Measurements from ENCODE around the gene MAT1A.
A peak's percentile ranks its signal among the peaks of the same experiment; 100 is the strongest.
"Not testable (repeated sequence)": the region's sequence is repeated elsewhere in the genome, so short reads cannot be mapped to it uniquely, and the experiment has no call there.

Gene MAT1A

GRCh38 chr10:80289451-80290287 lies at the start of gene MAT1A:
Gene MAT1A, minus strand, starts transcription at chr10:80289658. Its CDS starts 235 bp downstream, at chr10:80289423.
- DNase-seq (ENCODE audit: low spot score) = no peak

- no peak for DNase-seq (ENCODE audit: low spot score)
Observed at GRCh38 chr10:80333983-80334382, 44.5 kb upstream of the MAT1A start.

- no peak for DNase-seq (ENCODE audit: low spot score)
Observed at GRCh38 chr10:80324891-80325364, 35.5 kb upstream of the MAT1A start.

- peak; percentile 51 for DNase-seq (ENCODE audit: low spot score)
Observed at GRCh38 chr10:80324086-80324485, 34.6 kb upstream of the MAT1A start.

GRCh38 chr10:80323311-80323710 lies 33.9 kb upstream of the MAT1A start:
- no peak for DNase-seq (ENCODE audit: low spot score)

- DNase-seq (ENCODE audit: low spot score) = no peak
Observed at GRCh38 chr10:80322711-80323110, 33.3 kb upstream of the MAT1A start.

GRCh38 chr10:80322158-80322557 lies 32.7 kb upstream of the MAT1A start:
- no peak for DNase-seq (ENCODE audit: low spot score)

GRCh38 chr10:80321183-80321582 lies 31.7 kb upstream of the MAT1A start:
- no peak for DNase-seq (ENCODE audit: low spot score)

- DNase-seq (ENCODE audit: low spot score) = no peak
Observed at GRCh38 chr10:80320377-80320776, 30.9 kb upstream of the MAT1A start.

- no peak for DNase-seq (ENCODE audit: low spot score)
Observed at GRCh38 chr10:80319725-80320290, 30.4 kb upstream of the MAT1A start.

- no peak for DNase-seq (ENCODE audit: low spot score)
Observed at GRCh38 chr10:80319318-80319717, 29.9 kb upstream of the MAT1A start.

- no peak for DNase-seq (ENCODE audit: low spot score)
Observed at GRCh38 chr10:80318742-80319141, 29.3 kb upstream of the MAT1A start.

GRCh38 chr10:80315391-80315790 lies 25.9 kb upstream of the MAT1A start:
- no peak for DNase-seq (ENCODE audit: low spot score)

- no peak for DNase-seq (ENCODE audit: low spot score)
Observed at GRCh38 chr10:80313523-80313922, 24.1 kb upstream of the MAT1A start.

GRCh38 chr10:80305989-80306388 lies 16.5 kb upstream of the MAT1A start:
- DNase-seq (ENCODE audit: low spot score) = not testable (repeated sequence)

GRCh38 chr10:80296942-80297341 lies 7.5 kb upstream of the MAT1A start:
- DNase-seq (ENCODE audit: low spot score) = no peak

GRCh38 chr10:80292607-80293239 lies 3.3 kb upstream of the MAT1A start:
- DNase-seq (ENCODE audit: low spot score) = no peak

- DNase-seq (ENCODE audit: low spot score) = no peak
Observed at GRCh38 chr10:80290474-80291220, 1.2 kb upstream of the MAT1A start.

- DNase-seq (ENCODE audit: low spot score) = no peak
Observed at GRCh38 chr10:80288849-80289248, 609 bp downstream of the MAT1A start.

- DNase-seq (ENCODE audit: low spot score) = no peak
Observed at GRCh38 chr10:80284522-80284921, 4.9 kb downstream of the MAT1A start.

GRCh38 chr10:80283536-80284199 lies 5.8 kb downstream of the MAT1A start:
- no peak for DNase-seq (ENCODE audit: low spot score)

GRCh38 chr10:80283119-80283518 lies 6.3 kb downstream of the MAT1A start:
- DNase-seq (ENCODE audit: low spot score) = no peak

Measured in COLO829 (cell line).